Kidney epithelial cell (primary cell): ENCODE results near the gene SH3YL1. TPM values are rescaled to one million over a fixed set of nuclear protein-coding genes. Genes with fewer than 3 reads are reported as not detected.

Source experiments
- DNase-seq: peaks from one replicate; pipeline ENCODE4 v3.0.0-alpha.2; 2010; ENCODE audit warnings: low read depth
- H3K27me3 ChIP-seq: 2 replicates; pipeline ENCODE4 v1.6.0; 2011; ENCODE audit warnings: low read length; ENCODE audit not compliant: control insufficient read depth, insufficient read depth
- H3K36me3 ChIP-seq: 2 replicates; pipeline ENCODE4 v1.5.1; 2011; ENCODE audit warnings: low read length; ENCODE audit not compliant: control insufficient read depth, insufficient read depth
- H3K4me3 ChIP-seq: 2 replicates; pipeline ENCODE4 v1.5.1; 2011; ENCODE audit warnings: low read depth, mild to moderate bottlenecking, control low read depth, low read length
- total RNA-seq: library from RNA; depleted of rRNA; stranded (reverse); fragments of >200 nt; gene quantifications from 2 replicates; pipeline ENCODE4 v1.2.3, GENCODE V29; 2015
- TF ChIP-seq, protein P1 (sequence below): IDR thresholded peaks from 2 replicates; pipeline ENCODE4 v1.5.1; 2011; ENCODE audit warnings: mild to moderate bottlenecking, moderate library complexity, low read length, control low read depth, inconsistent platforms; ENCODE audit not compliant: insufficient read depth, poor library complexity, severe bottlenecking

Gene SH3YL1
- total RNA-seq, 1 donor from 2014 or later = 50.2 TPM

DNA sequence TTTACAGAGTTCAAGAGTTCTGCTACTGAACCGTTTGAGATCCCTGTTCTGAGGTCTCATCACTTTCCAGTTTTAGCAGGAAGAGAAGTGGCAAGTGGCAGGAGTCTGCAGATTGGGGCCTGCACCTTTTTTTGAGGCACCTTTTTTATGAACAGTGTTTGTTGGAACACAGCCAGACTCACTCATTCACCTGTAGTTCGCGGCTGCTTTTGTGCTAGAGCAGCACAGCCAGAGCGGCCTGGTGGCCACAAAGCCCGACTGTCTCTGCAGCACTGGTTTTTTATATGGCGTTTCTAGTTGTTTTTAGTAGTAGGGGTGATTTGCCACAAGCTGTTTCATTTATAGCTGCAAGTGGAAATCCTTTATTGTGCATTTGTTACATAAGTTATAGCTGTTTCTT lies 9.5 kb upstream of the SH3YL1 start:
- H3K27me3 ChIP-seq = no peaks in the 10 kb centered on the region
- TF ChIP-seq, protein P1, sequence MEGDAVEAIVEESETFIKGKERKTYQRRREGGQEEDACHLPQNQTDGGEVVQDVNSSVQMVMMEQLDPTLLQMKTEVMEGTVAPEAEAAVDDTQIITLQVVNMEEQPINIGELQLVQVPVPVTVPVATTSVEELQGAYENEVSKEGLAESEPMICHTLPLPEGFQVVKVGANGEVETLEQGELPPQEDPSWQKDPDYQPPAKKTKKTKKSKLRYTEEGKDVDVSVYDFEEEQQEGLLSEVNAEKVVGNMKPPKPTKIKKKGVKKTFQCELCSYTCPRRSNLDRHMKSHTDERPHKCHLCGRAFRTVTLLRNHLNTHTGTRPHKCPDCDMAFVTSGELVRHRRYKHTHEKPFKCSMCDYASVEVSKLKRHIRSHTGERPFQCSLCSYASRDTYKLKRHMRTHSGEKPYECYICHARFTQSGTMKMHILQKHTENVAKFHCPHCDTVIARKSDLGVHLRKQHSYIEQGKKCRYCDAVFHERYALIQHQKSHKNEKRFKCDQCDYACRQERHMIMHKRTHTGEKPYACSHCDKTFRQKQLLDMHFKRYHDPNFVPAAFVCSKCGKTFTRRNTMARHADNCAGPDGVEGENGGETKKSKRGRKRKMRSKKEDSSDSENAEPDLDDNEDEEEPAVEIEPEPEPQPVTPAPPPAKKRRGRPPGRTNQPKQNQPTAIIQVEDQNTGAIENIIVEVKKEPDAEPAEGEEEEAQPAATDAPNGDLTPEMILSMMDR = no peak
- H3K36me3 ChIP-seq = peaks cover 2% of the 10 kb centered on the region
- H3K4me3 ChIP-seq = no peak overlapping the region
- DNase-seq = no peak

- TF ChIP-seq, protein P1 = no peak
These were observed 8.1 kb upstream of the SH3YL1 start for GRCh38 chr2:271917-272316.

DNA sequence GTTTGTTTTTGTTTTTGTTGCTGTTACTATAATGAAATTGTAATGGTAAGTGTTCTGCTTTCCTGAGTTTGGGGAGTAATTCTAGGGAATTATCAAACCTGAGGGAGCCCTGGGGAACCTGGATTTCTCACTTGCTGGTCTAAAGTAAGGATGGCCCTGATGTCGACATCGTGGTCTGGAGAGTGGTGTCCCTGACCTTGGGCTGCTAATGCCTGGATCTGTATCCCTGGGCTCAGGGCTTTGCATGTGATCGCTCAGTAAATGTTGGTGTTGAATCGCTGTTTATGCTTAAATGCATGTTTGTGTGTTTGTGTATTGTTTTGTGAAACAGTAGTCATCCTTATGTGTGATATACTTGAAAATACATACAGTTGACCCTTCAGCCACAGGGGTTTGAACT lies 7.0 kb upstream of the SH3YL1 start:
- no peak overlapping the region for H3K4me3 ChIP-seq
- H3K36me3 ChIP-seq = no peaks in the 10 kb centered on the region
- no peak for DNase-seq
- TF ChIP-seq, protein P1 = no peak
- no peaks in the 10 kb centered on the region for H3K27me3 ChIP-seq

More at GRCh38 chr2:271917-272316, 8.1 kb upstream of the SH3YL1 start:
- Histone ChIP-seq H3K36me3 (no peaks in the 10 kb centered on the region), H3K4me3 (no peak overlapping the region), H3K27me3 (no peaks in the 10 kb centered on the region)
- no peak for DNase-seq

- TF ChIP-seq, protein P1 = no peak
- DNase-seq = no peak
- Histone ChIP-seq H3K36me3 (no peaks in the 10 kb centered on the region), H3K4me3 (no peak overlapping the region), H3K27me3 (no peaks in the 10 kb centered on the region)
These were observed 5.7 kb upstream of the SH3YL1 start for GRCh38 chr2:269356-270030.

GRCh38 chr2:268323-268722 lies 4.5 kb upstream of the SH3YL1 start:
- Histone ChIP-seq H3K27me3 (no peaks in the 10 kb centered on the region), H3K4me3 (no peak overlapping the region), H3K36me3 (no peaks in the 10 kb centered on the region)
- TF ChIP-seq, protein P1 = no peak
- DNase-seq = no peak
